ENCODE results near the gene AARS2. TPM values are rescaled to one million over a fixed set of nuclear protein-coding genes. Genes with fewer than 3 reads are reported as not detected.

The AARS2 gene
- total and polyA plus RNA-seq, 2 of the 8 experiments (the other 6 are each of a cell fraction or from before 2014, with no cell fraction given), result 8.6 to 20.4 TPM

DNA sequence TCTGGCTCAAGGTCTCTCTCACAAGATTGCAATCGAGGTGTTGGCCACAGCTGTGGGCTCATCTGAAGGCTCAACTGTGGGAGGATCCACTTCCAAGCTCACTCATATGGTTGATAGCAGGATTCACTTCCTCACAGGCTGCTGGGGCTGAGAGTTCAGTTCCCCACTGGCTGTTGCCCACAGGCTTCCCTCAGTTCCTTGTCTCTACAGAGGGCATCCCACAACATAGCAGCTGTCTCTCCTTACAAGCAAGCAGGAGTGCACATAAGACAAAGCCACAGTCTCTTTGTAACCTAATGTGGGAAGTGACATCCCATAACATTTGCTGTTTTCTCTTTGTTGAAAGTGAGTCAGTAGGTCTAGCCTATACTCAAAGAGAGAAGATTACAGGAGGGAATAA lies 43.3 kb upstream of the AARS2 start:
- H2AFZ ChIP-seq (ENCODE audit: low read length), result no peak overlapping the region
- no peak overlapping the region for H2BK120ac ChIP-seq (replicated peaks; ENCODE audit: low read depth, low read length)
- FAIRE-seq, result no peak
- H3K79me2 ChIP-seq (ENCODE audit: control insufficient read depth in 1 of 2, insufficient read depth in 2 of 2, low read length in 2 of 2), result no peaks in the 10 kb centered on the region
- no peaks in the 10 kb centered on the region for H3K79me1 ChIP-seq (ENCODE audit: low read depth, low read length)
- POLR2A ChIA-PET (ENCODE audit: partially characterized antibody), result no interaction called here
- DNase-seq (ENCODE audit: low read depth in 1 of 2, low spot score in 2 of 2), result no peak
- CTCF ChIA-PET (ENCODE audit: partially characterized antibody), result interaction anchor here (1.1 to 1.4 kb wide), 3 partner anchors 9 to 46 kb away, joined by 3 read pairs; no protein-coding TSS in a partner anchor
- H3K4me2 ChIP-seq (ENCODE audit: insufficient read depth in 1 of 2, low read depth in 2 of 2, low read length in 2 of 2), result no peak overlapping the region
- no peaks in the 10 kb centered on the region for H3K4me1 ChIP-seq (replicated peaks in 1 of 4; ENCODE audit: control insufficient read depth in 3 of 4, insufficient read depth in 4 of 4, low read length in 3 of 4)
- H3K4me3 ChIP-seq (ENCODE audit: extremely low read depth in 1 of 4, insufficient read depth in 2 of 4, low read depth in 3 of 4, low read length in 4 of 4), result no peak overlapping the region
- H4K5ac ChIP-seq (ENCODE audit: insufficient read length, low read depth, low read length), result no peak overlapping the region
- no peak overlapping the region for H3K4ac ChIP-seq (replicated peaks; ENCODE audit: insufficient read length, low read depth, low read length)
- no peak for TF ChIP-seq POLR2AphosphoS5 (IDR thresholded peaks at IDR 0.05; ENCODE audit: low read depth, low read length)
- TF ChIP-seq, protein P1, sequence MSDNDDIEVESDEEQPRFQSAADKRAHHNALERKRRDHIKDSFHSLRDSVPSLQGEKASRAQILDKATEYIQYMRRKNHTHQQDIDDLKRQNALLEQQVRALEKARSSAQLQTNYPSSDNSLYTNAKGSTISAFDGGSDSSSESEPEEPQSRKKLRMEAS (IDR thresholded peaks at IDR 0.05), result no peak
- no peak for TF ChIP-seq HDAC2 (IDR thresholded peaks at IDR 0.05; ENCODE audit: borderline replicate concordance in 1 of 2, low read depth in 2 of 2, low read length in 2 of 2)
- no peak for TF ChIP-seq RBBP5 (IDR thresholded peaks at IDR 0.05; ENCODE audit: borderline replicate concordance, low read depth, low read length)
- no peak for TF ChIP-seq KDM4A (IDR thresholded peaks at IDR 0.05; ENCODE audit: low read depth, low read length, severe bottlenecking)
- TF ChIP-seq ASH2L (IDR thresholded peaks at IDR 0.05; ENCODE audit: low read length), result no peak
- TF ChIP-seq CBX5 (IDR thresholded peaks at IDR 0.05; ENCODE audit: low read depth, low read length), result no peak
- TF ChIP-seq GTF2F1 (IDR thresholded peaks at IDR 0.05; ENCODE audit: borderline replicate concordance, low read depth, low read length), result no peak
- H3K9ac ChIP-seq (replicated peaks in 1 of 4; ENCODE audit: extremely low read depth in 1 of 4, low read depth in 3 of 4, low read length in 3 of 4), result no peak overlapping the region
- H4K8ac ChIP-seq (ENCODE audit: extremely low read depth, insufficient read depth, low read length), result no peak overlapping the region
- H2AK5ac ChIP-seq (ENCODE audit: low read depth, low read length), result no peak overlapping the region
- no peak overlapping the region for H2BK15ac ChIP-seq (ENCODE audit: low read length)
- no peak overlapping the region for H3K14ac ChIP-seq (ENCODE audit: insufficient read length)
- H3K9me3 ChIP-seq (ENCODE audit: insufficient read depth in 2 of 2, low read depth in 1 of 2, low read length in 1 of 2), result no peaks in the 10 kb centered on the region
- H4K91ac ChIP-seq (replicated peaks; ENCODE audit: insufficient read length, low read length), result no peak overlapping the region
- H3K23ac ChIP-seq (ENCODE audit: insufficient read length), result no peak overlapping the region
- H3K27me3 ChIP-seq (replicated peaks in 1 of 4; ENCODE audit: control insufficient read depth in 3 of 4, extremely low read depth in 1 of 4, insufficient read depth in 3 of 4, low read length in 3 of 4), result no peaks in the 10 kb centered on the region
- no peaks in the 10 kb centered on the region; the same call in 1 of the 2 replicates for H3K23me2 ChIP-seq (ENCODE audit: low read depth, low read length)
- no peak overlapping the region for H3K18ac ChIP-seq (ENCODE audit: extremely low read depth, low read length)
- no peak overlapping the region for H2BK20ac ChIP-seq (ENCODE audit: low read length)
- no peak overlapping the region for H2BK5ac ChIP-seq (ENCODE audit: low read depth, low read length)
- H3K36me3 ChIP-seq (ENCODE audit: control insufficient read depth in 2 of 4, insufficient read depth in 4 of 4, low read length in 3 of 4), result no peaks in the 10 kb centered on the region
- no peak overlapping the region for H2BK12ac ChIP-seq (ENCODE audit: low read depth, low read length)
- H4K20me1 ChIP-seq (replicated peaks in 1 of 2; ENCODE audit: control insufficient read depth in 1 of 2, insufficient read depth in 2 of 2, low read length in 2 of 2), result no peaks in the 10 kb centered on the region
- WGBS, 2 experiments (ENCODE audit: extremely low coverage in 1 of 2, insufficient coverage in 1 of 2, insufficient read length in 1 of 2, insufficient replicate concordance in 2 of 2, low coverage in 1 of 2, low lambda C conversion rate in 2 of 2, missing lambda C conversion rate in 1 of 2), result 77% methylated on average over 1 of the region's 1 CpG; no CpG with 5 or more reads in 1 of the 2 experiments
- H3K56ac ChIP-seq (replicated peaks; ENCODE audit: insufficient read length, low read depth, low read length), result no peak overlapping the region
- H3K27ac ChIP-seq (ENCODE audit: low read depth, low read length), result no peak overlapping the region
